GM06990 (cell line): ENCODE measurements around the gene BICDL1.

ENCODE experiments used
- DNase-seq: peaks from one replicate; pipeline ENCODE4 v3.0.0-alpha.2; 2011; ENCODE audit not compliant: insufficient read length; ENCODE audit errors: extremely low read depth
- H3K27me3 ChIP-seq: replicated peaks from 2 replicates; pipeline ENCODE4 v1.6.0; 2011; ENCODE audit warnings: low read length; ENCODE audit not compliant: control insufficient read depth, insufficient read depth
- H3K36me3 ChIP-seq: 2 replicates; pipeline ENCODE4 v1.5.1; 2011; ENCODE audit warnings: low read length; ENCODE audit not compliant: control insufficient read depth, insufficient read depth
- H3K4me3 ChIP-seq: replicated peaks from 2 replicates; pipeline ENCODE4 v1.5.1; 2011; ENCODE audit warnings: low read depth, mild to moderate bottlenecking, control low read depth, low read length
- TF ChIP-seq, protein P1 (sequence below): IDR thresholded peaks from 2 replicates; pipeline ENCODE4 v1.5.1; 2011; ENCODE audit warnings: low read length, control low read depth, mild to moderate bottlenecking, inconsistent platforms; ENCODE audit not compliant: insufficient read depth, poor library complexity, severe bottlenecking

The BICDL1 gene

DNA sequence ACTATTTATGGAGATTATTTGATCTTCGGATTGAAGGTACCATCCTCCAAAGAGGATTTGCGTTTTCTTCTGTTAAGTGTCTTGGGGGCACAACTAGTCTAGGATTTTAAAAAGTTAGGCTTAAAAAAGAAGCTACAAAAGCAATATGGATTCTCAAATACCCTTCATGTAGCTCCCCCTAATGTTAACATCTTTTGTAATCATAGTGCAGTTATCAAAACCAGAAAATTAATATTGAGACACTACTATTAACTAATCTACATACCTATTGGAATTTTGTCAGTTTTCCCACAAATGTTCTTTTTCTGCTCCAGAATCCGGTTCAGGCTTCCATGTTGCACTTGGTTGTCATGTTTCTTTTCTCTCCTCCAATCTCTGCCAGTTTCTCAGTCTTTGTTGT lies 62.5 kb downstream of the BICDL1 start:
- TF ChIP-seq, protein P1, sequence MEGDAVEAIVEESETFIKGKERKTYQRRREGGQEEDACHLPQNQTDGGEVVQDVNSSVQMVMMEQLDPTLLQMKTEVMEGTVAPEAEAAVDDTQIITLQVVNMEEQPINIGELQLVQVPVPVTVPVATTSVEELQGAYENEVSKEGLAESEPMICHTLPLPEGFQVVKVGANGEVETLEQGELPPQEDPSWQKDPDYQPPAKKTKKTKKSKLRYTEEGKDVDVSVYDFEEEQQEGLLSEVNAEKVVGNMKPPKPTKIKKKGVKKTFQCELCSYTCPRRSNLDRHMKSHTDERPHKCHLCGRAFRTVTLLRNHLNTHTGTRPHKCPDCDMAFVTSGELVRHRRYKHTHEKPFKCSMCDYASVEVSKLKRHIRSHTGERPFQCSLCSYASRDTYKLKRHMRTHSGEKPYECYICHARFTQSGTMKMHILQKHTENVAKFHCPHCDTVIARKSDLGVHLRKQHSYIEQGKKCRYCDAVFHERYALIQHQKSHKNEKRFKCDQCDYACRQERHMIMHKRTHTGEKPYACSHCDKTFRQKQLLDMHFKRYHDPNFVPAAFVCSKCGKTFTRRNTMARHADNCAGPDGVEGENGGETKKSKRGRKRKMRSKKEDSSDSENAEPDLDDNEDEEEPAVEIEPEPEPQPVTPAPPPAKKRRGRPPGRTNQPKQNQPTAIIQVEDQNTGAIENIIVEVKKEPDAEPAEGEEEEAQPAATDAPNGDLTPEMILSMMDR: no peak
- no peak for DNase-seq
- Histone ChIP-seq H3K27me3 (no peaks in the 10 kb centered on the region), H3K4me3 (no peak overlapping the region), H3K36me3 (no peaks in the 10 kb centered on the region)

DNA sequence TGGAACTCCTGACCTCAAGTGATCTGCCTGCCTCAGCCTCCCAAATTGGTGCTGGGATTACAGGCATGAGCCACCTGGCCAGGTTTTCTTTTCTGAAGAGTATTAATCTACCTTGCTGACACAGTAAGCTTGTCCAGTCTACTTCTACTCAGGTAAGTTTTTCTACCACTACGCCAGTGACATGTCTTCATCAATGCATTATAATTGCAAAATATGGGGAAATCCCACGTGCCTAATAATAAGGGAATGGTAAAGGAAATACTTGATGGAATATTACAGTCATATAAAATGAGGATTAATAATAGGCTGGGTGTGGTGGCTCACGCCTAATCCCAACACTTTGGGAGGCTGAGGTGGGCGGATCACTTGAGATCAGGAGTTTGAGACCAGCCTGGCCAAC lies 65.3 kb downstream of the BICDL1 start:
- TF ChIP-seq, protein P1: no peak

DNA sequence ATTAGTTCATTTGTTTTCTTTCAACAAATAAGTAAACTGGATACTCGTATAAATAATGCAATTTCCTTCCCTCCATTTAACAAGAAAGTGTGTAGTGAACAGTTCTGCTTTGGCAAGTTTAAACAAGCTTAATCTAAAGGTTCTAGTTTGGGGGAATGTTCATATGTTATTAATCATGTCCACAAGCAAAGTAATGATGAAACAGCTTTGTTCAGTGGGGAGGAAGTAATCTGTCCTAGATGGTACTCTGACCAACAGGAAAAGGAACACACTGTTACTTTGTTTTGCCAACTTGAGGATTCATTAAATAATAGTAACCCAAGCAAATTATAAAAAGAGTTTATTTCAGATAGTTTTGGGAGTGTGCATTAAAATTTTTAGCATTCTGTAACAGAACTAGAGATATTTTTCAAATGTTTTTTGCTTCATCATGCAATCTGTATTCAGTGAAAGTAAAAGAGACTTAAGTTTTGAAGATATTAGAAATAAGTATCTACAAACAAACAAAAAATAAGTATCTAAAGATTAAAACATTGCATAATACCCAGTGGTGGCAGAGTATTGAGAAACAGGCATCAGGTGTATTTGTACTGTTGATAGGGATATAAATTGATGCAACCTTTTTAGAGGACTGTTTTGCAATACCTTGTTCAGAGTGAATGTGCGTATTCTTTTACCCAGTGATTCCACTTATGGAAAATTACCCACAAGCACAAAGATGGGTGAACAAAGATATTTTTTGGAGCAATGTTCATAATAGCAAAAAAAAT lies 66.4 kb downstream of the BICDL1 start:
- no peak overlapping the region for H3K4me3 ChIP-seq

More for the DNA sequence above, 65.3 kb downstream of the BICDL1 start:
- Histone ChIP-seq H3K4me3 (no peak overlapping the region), H3K27me3 (no peaks in the 10 kb centered on the region), H3K36me3 (no peaks in the 10 kb centered on the region)
- DNase-seq: no peak

DNA sequence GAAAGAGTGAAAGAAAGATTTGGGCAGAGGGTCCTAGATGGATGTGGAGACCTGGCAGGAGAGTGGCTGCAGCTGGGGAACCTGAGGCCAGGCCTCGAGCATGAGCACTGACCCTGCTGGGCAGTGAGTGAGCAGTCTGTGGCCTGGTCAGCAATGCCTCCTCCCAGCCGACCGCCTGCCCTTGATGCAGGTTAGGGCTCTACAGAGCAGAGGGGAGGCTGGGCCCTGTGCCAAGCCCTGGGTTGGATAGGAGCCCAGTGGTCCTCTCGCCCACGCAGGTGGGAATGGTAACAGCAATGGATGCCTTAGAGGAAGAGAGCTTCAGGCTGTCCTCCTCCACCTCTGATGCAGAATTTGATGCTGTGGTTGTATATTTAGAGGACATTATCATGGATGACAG lies 67.7 kb downstream of the BICDL1 start:
- Histone ChIP-seq H3K4me3 (no peak overlapping the region), H3K27me3 (no peaks in the 10 kb centered on the region), H3K36me3 (no peaks in the 10 kb centered on the region)
- DNase-seq: no peak
- TF ChIP-seq, protein P1: no peak

More for the DNA sequence above, 66.4 kb downstream of the BICDL1 start:
- Histone ChIP-seq H3K27me3 (no peaks in the 10 kb centered on the region), H3K36me3 (no peaks in the 10 kb centered on the region)
- TF ChIP-seq, protein P1: no peak
- DNase-seq: no peak

DNA sequence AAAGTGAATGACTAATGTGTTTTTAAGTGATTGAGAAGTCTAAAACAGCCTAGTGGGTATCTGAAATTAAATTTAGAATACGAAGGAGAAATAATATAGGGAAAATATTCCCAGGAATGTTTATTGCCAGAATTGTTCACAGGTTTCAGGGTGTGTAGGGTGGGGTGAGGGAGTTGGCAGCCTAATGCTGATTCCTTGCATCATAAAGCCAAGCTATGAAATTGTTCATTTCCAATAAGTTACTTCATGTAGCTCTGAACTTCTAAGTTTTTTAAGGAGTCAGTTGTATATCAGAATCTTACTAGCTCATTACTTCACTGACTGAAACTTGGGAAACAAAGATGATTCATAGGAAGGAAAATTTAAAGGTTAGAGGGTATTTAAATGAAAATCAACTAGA lies 71.2 kb downstream of the BICDL1 start:
- no peaks in the 10 kb centered on the region for H3K36me3 ChIP-seq
- TF ChIP-seq, protein P1: no peak
- no peak overlapping the region for H3K4me3 ChIP-seq
- H3K27me3 ChIP-seq: no peaks in the 10 kb centered on the region
- DNase-seq: no peak
